HCT116 (cell line): ENCODE data around the gene DDRGK1. TPM values are rescaled to one million over a fixed set of nuclear protein-coding genes. Genes with fewer than 3 reads are reported as not detected.

Experiments used
- ATAC-seq: fragments of 200-7000 bp; cut with Tn5 transposase; 2 replicates; pipeline ENCODE4 v1.9.1; 2020; ENCODE audit warnings: mild to moderate bottlenecking, moderate library complexity
- BruUV-seq: library from RNA; stranded (reverse); fragments of 400-500 nt; replicated peaks from 2 replicates; lab custom pipeline; 2021; lab: Mats Ljungman, UMichigan
- CTCF ChIA-PET: fragments of 300-600 bp; sonication (Branson Sonifier 250); formaldehyde crosslinking; loops from one replicate; lab custom pipeline; 2021; ENCODE audit warnings: antibody characterized with exemption; lab: Charles Lee
- POLR2A ChIA-PET: fragments of 300-600, 350-600 bp; sonication (Branson Sonifier 250); formaldehyde crosslinking; loops from one replicate; lab custom pipeline; 2021; ENCODE audit warnings: antibody characterized with exemption; lab: Charles Lee
- RAD21 ChIA-PET, 2 experiments: fragments of 300-600 bp; sonication (Branson Sonifier 250); formaldehyde crosslinking; loops; one replicate each; lab custom pipeline; 2023; ENCODE audit warnings: low total read pairs in 2 of 2; ENCODE audit not compliant: uncharacterized antibody in 2 of 2, unreplicated experiment in 2 of 2, low non-redundant PET in 1 of 2; lab: Charles Lee
- DNase-seq: peaks from one replicate; pipeline ENCODE4 v3.0.0-alpha.2; 2010; ENCODE audit warnings: low read depth, low spot score
- H2AFZ ChIP-seq: fragments of 200-600 bp; shearing (Covaris generic), sonication (generic); 2 replicates; pipeline ENCODE4 v1.6.1; 2017; ENCODE audit warnings: low read depth, mixed run types, mixed read lengths, antibody characterized with exemption, low read length; ENCODE audit not compliant: poor library complexity, severe bottlenecking
- H3K27ac ChIP-seq: 2 replicates; pipeline ENCODE4 v1.5.1; 2012; ENCODE audit warnings: low read depth, low read length
- H3K27me3 ChIP-seq: fragments of 200-600 bp; sonication (generic); 2 replicates; pipeline ENCODE4 v1.6.1; 2016; ENCODE audit warnings: mixed run types, low read length, mixed read lengths; ENCODE audit not compliant: insufficient read depth
- H3K36me3 ChIP-seq, 2 experiments: fragments of 200-500 bp in 1 of 2; fragments of 200-600 bp in 1 of 2; sonication (Bioruptor generic) in 1 of 2; sonication (generic) in 1 of 2; 2 replicates each; pipeline versions ENCODE4 v1.5.1 to v1.6.1; 2014 to 2016; ENCODE audit warnings: low read length in 2 of 2, inconsistent platforms in 1 of 2, mixed read lengths in 1 of 2, mixed run types in 1 of 2; ENCODE audit not compliant: insufficient read depth in 2 of 2, control insufficient read depth in 1 of 2
- H3K4me1 ChIP-seq, 2 experiments: fragments of 200-600 bp in 1 of 2; sonication (generic) in 1 of 2; 2 replicates each; pipeline versions ENCODE4 v1.5.1 to v1.6.1; 2012 to 2017; ENCODE audit warnings: low read length in 2 of 2, inconsistent platforms in 1 of 2, mild to moderate bottlenecking in 1 of 2, mixed read lengths in 1 of 2, mixed run types in 1 of 2, moderate library complexity in 1 of 2; ENCODE audit not compliant: insufficient read depth in 2 of 2, control insufficient read depth in 1 of 2
- H3K4me2 ChIP-seq: fragments of 200-600 bp; sonication (generic); 2 replicates; pipeline ENCODE4 v1.6.1; 2017; ENCODE audit warnings: mixed run types, low read length, mixed read lengths
- H3K4me3 ChIP-seq, 2 experiments: fragments of 200-600 bp in 1 of 2; sonication (generic) in 1 of 2; replicated peaks in 1 of 2; 2 replicates each; pipeline ENCODE4 v1.5.1; 2011 to 2016; ENCODE audit warnings: low read length in 2 of 2, control low read depth in 1 of 2, low read depth in 1 of 2, mild to moderate bottlenecking in 1 of 2, mixed read lengths in 1 of 2, mixed run types in 1 of 2
- H3K79me2 ChIP-seq: fragments of 200-600 bp; sonication (generic); 2 replicates; pipeline ENCODE4 v1.6.1; 2017; ENCODE audit warnings: mild to moderate bottlenecking, mixed run types, low read length, moderate library complexity, mixed read lengths; ENCODE audit not compliant: insufficient read depth
- H3K9ac ChIP-seq: fragments of 200-600 bp; sonication (generic); 2 replicates; pipeline ENCODE4 v1.6.1; 2016; ENCODE audit warnings: low read length, mixed read lengths
- H3K9me2 ChIP-seq: fragments of 200-600 bp; sonication (generic), shearing (Covaris generic); 2 replicates; pipeline ENCODE4 v1.6.1; 2017; ENCODE audit warnings: mixed run types, mild to moderate bottlenecking, moderate library complexity; ENCODE audit not compliant: insufficient read depth
- H3K9me3 ChIP-seq, 2 experiments: fragments of 200-500 bp in 1 of 2; fragments of 200-600 bp in 1 of 2; sonication (Bioruptor generic) in 1 of 2; sonication (generic) in 1 of 2; 2 replicates each; pipeline ENCODE4 v1.6.1; 2014 to 2017; ENCODE audit warnings: low read length in 2 of 2, mixed read lengths in 2 of 2, inconsistent platforms in 1 of 2, low read depth in 1 of 2, mild to moderate bottlenecking in 1 of 2, mixed run types in 1 of 2, moderate library complexity in 1 of 2; ENCODE audit not compliant: control insufficient read depth in 1 of 2, insufficient read depth in 1 of 2
- H4K20me1 ChIP-seq: fragments of 200-600 bp; sonication (generic), shearing (Covaris generic); 2 replicates; pipeline ENCODE4 v1.6.1; 2017; ENCODE audit warnings: mixed run types, mild to moderate bottlenecking, moderate library complexity; ENCODE audit not compliant: insufficient read depth
- EGR1 ChIP-seq: IDR thresholded peaks from 2 replicates; pipeline ENCODE4 v1.6.1; 2012; ENCODE audit warnings: low read depth
- EZH2 ChIP-seq: fragments of 200-600 bp; sonication (generic); IDR thresholded peaks from 2 replicates; pipeline ENCODE4 v1.6.1; 2017; ENCODE audit warnings: antibody characterized with exemption, mixed run types
- EZH2phosphoT487 ChIP-seq: fragments of 200-600 bp; IDR thresholded peaks from 2 replicates; pipeline ENCODE4 v1.6.1; 2018; ENCODE audit warnings: antibody characterized with exemption, borderline replicate concordance
- JUND ChIP-seq: IDR thresholded peaks from 2 replicates; pipeline ENCODE4 v1.6.1; 2012
- POLR2A ChIP-seq: IDR thresholded peaks from 2 replicates; pipeline ENCODE4 v1.7.0; 2011; ENCODE audit warnings: borderline replicate concordance; ENCODE audit not compliant: insufficient read depth, insufficient read length; ENCODE audit errors: extremely low read depth
- POLR2AphosphoS5 ChIP-seq: IDR thresholded peaks from 2 replicates; pipeline ENCODE4 v1.6.1; 2011; ENCODE audit warnings: mild to moderate bottlenecking, low read depth, low read length, moderate library complexity
- RAD21 ChIP-seq: IDR thresholded peaks from 2 replicates; pipeline ENCODE4 v1.6.1; 2012; ENCODE audit warnings: low read depth, mild to moderate bottlenecking
- SIN3A ChIP-seq: IDR thresholded peaks from 2 replicates; pipeline ENCODE4 v1.6.1; 2012; ENCODE audit warnings: low read depth
- SP1 ChIP-seq: IDR thresholded peaks from 2 replicates; pipeline ENCODE4 v1.6.1; 2012; ENCODE audit warnings: low read depth
- SRF ChIP-seq: IDR thresholded peaks from 2 replicates; pipeline ENCODE4 v1.6.1; 2012; ENCODE audit warnings: low read depth
- intact Hi-C: fragments of 100-400 bp; cut with micrococcal nuclease; formaldehyde crosslinking; loops from 2 replicates; pipeline ENCODE4 v1.10.0; 2022
- total RNA-seq: library from RNA; stranded (reverse); gene quantifications from one replicate; pipeline ENCODE4 v1.2.1, GENCODE V29; 2021; ENCODE audit not compliant: unreplicated experiment
- TF ChIP-seq, protein P1 (sequence below): IDR thresholded peaks from 2 replicates; pipeline ENCODE4 v1.6.1; 2012; ENCODE audit warnings: low read depth
- TF ChIP-seq, protein P2 (sequence below), 3 experiments: fragments of 200-600 bp in 1 of 3; sonication (generic) in 1 of 3; IDR thresholded peaks in 2 of 3; conservative IDR thresholded peaks in 1 of 3; 2 replicates each; pipeline ENCODE4 v1.5.1; 2012 to 2017; ENCODE audit warnings: low read depth in 2 of 3, low read length in 2 of 3, antibody characterized with exemption in 1 of 3, borderline replicate concordance in 1 of 3, control low read depth in 1 of 3, mild to moderate bottlenecking in 1 of 3, mixed read lengths in 1 of 3, mixed run types in 1 of 3, moderate library complexity in 1 of 3; ENCODE audit not compliant: insufficient read depth in 1 of 3
- TF ChIP-seq, protein P3 (sequence below): IDR thresholded peaks from 2 replicates; pipeline ENCODE4 v1.6.1; 2012
- TF ChIP-seq, protein P4 (sequence below): IDR thresholded peaks from 2 replicates; pipeline ENCODE4 v1.6.1; 2012

DDRGK1 gene
- total RNA-seq, 1 experiment from 2014 or later: 45.8 TPM

DNA sequence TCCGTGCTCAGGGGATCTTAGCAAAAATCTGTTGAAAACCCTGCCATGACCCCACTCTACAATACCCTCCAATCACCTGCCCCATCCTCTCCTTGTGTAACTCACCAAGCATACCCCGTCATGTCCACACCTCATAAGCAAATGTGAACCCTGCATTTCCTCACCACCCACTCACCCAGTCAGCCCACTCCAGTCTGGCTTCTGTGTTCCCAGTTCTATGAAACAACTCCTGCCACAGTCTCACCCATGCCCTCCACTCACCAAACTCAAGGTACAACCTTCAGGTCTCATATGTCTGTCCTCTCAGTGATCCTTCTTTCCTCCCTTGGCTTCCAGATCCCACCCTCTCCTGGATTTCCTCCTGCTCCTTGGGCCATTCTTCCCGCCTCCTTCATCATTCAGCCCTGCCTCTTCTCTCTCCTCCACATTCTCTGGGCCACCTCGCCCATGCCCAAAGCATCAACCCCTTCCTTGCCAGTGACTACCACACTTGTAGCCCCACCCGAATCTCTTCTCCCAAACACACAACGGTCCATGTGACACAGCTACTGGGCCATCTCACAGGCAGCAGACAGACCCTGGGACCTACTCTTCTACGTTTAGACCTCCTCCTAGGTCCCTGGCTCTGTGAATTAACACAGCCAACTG, 8.8 kb downstream of the DDRGK1 start:
- no peaks in the 10 kb centered on the region for H3K4me1 ChIP-seq
- H3K36me3 ChIP-seq: peaks cover 38 to 47% of the 10 kb centered on the region in 2 experiments; a peak in 3 of 4 replicates
- DNase-seq (no peak), ATAC-seq (no peak)
- no peaks in the 10 kb centered on the region for H4K20me1 ChIP-seq
- H3K79me2 ChIP-seq: no peaks in the 10 kb centered on the region
- intact Hi-C loops: no loop called here
- RAD21 ChIA-PET: no interaction called here
- no peak overlapping the region for H3K4me3 ChIP-seq
- no peak overlapping the region for H3K27ac ChIP-seq
- no peak overlapping the region for H3K4me2 ChIP-seq
- no peaks in the 10 kb centered on the region for H3K9me3 ChIP-seq
- no peak overlapping the region for H2AFZ ChIP-seq
- CTCF ChIA-PET: no interaction called here
- POLR2A ChIA-PET: no interaction called here
- H3K27me3 ChIP-seq: no peaks in the 10 kb centered on the region
- H3K9ac ChIP-seq: no peak overlapping the region
- TF ChIP-seq POLR2AphosphoS5 (no peak), SP1 (no peak), JUND (no peak), SIN3A (no peak), POLR2A (no peak), SRF (no peak), EZH2phosphoT487 (no peak), EGR1 (no peak), EZH2 (no peak), RAD21 (no peak)
- TF ChIP-seq, protein P1, sequence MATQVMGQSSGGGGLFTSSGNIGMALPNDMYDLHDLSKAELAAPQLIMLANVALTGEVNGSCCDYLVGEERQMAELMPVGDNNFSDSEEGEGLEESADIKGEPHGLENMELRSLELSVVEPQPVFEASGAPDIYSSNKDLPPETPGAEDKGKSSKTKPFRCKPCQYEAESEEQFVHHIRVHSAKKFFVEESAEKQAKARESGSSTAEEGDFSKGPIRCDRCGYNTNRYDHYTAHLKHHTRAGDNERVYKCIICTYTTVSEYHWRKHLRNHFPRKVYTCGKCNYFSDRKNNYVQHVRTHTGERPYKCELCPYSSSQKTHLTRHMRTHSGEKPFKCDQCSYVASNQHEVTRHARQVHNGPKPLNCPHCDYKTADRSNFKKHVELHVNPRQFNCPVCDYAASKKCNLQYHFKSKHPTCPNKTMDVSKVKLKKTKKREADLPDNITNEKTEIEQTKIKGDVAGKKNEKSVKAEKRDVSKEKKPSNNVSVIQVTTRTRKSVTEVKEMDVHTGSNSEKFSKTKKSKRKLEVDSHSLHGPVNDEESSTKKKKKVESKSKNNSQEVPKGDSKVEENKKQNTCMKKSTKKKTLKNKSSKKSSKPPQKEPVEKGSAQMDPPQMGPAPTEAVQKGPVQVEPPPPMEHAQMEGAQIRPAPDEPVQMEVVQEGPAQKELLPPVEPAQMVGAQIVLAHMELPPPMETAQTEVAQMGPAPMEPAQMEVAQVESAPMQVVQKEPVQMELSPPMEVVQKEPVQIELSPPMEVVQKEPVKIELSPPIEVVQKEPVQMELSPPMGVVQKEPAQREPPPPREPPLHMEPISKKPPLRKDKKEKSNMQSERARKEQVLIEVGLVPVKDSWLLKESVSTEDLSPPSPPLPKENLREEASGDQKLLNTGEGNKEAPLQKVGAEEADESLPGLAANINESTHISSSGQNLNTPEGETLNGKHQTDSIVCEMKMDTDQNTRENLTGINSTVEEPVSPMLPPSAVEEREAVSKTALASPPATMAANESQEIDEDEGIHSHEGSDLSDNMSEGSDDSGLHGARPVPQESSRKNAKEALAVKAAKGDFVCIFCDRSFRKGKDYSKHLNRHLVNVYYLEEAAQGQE: no peak
- TF ChIP-seq, protein P2, sequence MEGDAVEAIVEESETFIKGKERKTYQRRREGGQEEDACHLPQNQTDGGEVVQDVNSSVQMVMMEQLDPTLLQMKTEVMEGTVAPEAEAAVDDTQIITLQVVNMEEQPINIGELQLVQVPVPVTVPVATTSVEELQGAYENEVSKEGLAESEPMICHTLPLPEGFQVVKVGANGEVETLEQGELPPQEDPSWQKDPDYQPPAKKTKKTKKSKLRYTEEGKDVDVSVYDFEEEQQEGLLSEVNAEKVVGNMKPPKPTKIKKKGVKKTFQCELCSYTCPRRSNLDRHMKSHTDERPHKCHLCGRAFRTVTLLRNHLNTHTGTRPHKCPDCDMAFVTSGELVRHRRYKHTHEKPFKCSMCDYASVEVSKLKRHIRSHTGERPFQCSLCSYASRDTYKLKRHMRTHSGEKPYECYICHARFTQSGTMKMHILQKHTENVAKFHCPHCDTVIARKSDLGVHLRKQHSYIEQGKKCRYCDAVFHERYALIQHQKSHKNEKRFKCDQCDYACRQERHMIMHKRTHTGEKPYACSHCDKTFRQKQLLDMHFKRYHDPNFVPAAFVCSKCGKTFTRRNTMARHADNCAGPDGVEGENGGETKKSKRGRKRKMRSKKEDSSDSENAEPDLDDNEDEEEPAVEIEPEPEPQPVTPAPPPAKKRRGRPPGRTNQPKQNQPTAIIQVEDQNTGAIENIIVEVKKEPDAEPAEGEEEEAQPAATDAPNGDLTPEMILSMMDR (IDR thresholded peaks at IDR 0.05 in 2 of 3, conservative IDR thresholded peaks at IDR 0.05 in 1 of 3; ENCODE audit: borderline replicate concordance in 1 of 3, insufficient read depth in 1 of 3, low read depth in 2 of 3, low read length in 2 of 3): no peak
- TF ChIP-seq, protein P3, sequence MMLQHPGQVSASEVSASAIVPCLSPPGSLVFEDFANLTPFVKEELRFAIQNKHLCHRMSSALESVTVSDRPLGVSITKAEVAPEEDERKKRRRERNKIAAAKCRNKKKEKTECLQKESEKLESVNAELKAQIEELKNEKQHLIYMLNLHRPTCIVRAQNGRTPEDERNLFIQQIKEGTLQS: no peak
- TF ChIP-seq, protein P4, sequence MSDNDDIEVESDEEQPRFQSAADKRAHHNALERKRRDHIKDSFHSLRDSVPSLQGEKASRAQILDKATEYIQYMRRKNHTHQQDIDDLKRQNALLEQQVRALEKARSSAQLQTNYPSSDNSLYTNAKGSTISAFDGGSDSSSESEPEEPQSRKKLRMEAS: no peak
- H3K9me2 ChIP-seq: no peaks in the 10 kb centered on the region
- BruUV-seq: no TSS peak
